IMR-90 (cell line): ENCODE data around the gene TAOK1. TPM values are rescaled to one million over a fixed set of nuclear protein-coding genes. Genes with fewer than 3 reads are reported as not detected.

ENCODE experiments used
- ATAC-seq: fragments of 200-7000 bp; cut with Tn5 transposase; 2 replicates; pipeline ENCODE4 v1.9.1; 2020; ENCODE audit warnings: low read depth, mild to moderate bottlenecking, moderate library complexity
- BruUV-seq: library from RNA; stranded (reverse); fragments of 400-500 nt; replicated peaks from 2 replicates; lab custom pipeline; 2021; lab: Mats Ljungman, UMichigan
- CTCF ChIA-PET: fragments of 300-600 bp; formaldehyde crosslinking; extraction: SDS; loops from one replicate; lab custom pipeline; 2021; ENCODE audit warnings: antibody characterized with exemption; lab: Yijun Ruan, JAX
- POLR2A ChIA-PET: fragments of 300-600 bp; sonication (Branson Sonifier 250); formaldehyde crosslinking; loops from one replicate; lab custom pipeline; 2022; ENCODE audit warnings: antibody characterized with exemption; ENCODE audit not compliant: unreplicated experiment; lab: Charles Lee
- DNase-seq: peaks from one replicate; pipeline ENCODE4 v3.0.0; 2013
- H2AFZ ChIP-seq: replicated peaks from 2 replicates; pipeline ENCODE3; 2013; ENCODE audit warnings: low read length, mild to moderate bottlenecking; ENCODE audit not compliant: poor library complexity
- H2AK5ac ChIP-seq: 2 replicates; pipeline ENCODE4 v1.6.1; 2013; ENCODE audit warnings: low read depth, low read length, inconsistent platforms
- H2AK9ac ChIP-seq: replicated peaks from 2 replicates; pipeline ENCODE3; 2013; ENCODE audit warnings: mild to moderate bottlenecking, low read depth, low read length, moderate library complexity; ENCODE audit not compliant: poor library complexity
- H2BK120ac ChIP-seq: 2 replicates; pipeline ENCODE4 v1.6.1; 2013; ENCODE audit warnings: low read depth, low read length, inconsistent platforms
- H2BK15ac ChIP-seq: 3 replicates; pipeline ENCODE4 v1.6.1; 2013; ENCODE audit warnings: low read depth, low read length, inconsistent platforms
- H2BK20ac ChIP-seq: 2 replicates; pipeline ENCODE4 v1.6.1; 2013; ENCODE audit warnings: low read depth, mild to moderate bottlenecking, inconsistent platforms, low read length, moderate library complexity
- H2BK5ac ChIP-seq: 2 replicates; pipeline ENCODE4 v1.6.1; 2013; ENCODE audit warnings: mild to moderate bottlenecking, low read depth, low read length, inconsistent platforms; ENCODE audit not compliant: poor library complexity, severe bottlenecking
- H3K14ac ChIP-seq: replicated peaks from 2 replicates; pipeline ENCODE4 v1.6.1; 2013; ENCODE audit warnings: low read depth, low read length, inconsistent platforms
- H3K18ac ChIP-seq: 2 replicates; pipeline ENCODE4 v1.6.1; 2013; ENCODE audit warnings: low read depth, low read length, control low read depth
- H3K23ac ChIP-seq: 2 replicates; pipeline ENCODE4 v1.6.1; 2013; ENCODE audit warnings: low read depth, low read length, inconsistent platforms
- H3K27ac ChIP-seq: 2 replicates; pipeline ENCODE4 v1.5.1; 2013; ENCODE audit warnings: mild to moderate bottlenecking, control low read depth, low read length; ENCODE audit not compliant: insufficient read depth
- H3K27me3 ChIP-seq: 2 replicates; pipeline ENCODE4 v1.6.1; 2013; ENCODE audit warnings: low read length; ENCODE audit not compliant: control insufficient read depth, insufficient read depth
- H3K36me3 ChIP-seq: 2 replicates; pipeline ENCODE4 v1.6.1; 2013; ENCODE audit warnings: low read length, mixed read lengths; ENCODE audit not compliant: control insufficient read depth, insufficient read depth
- H3K4ac ChIP-seq: 2 replicates; pipeline ENCODE4 v1.6.1; 2013; ENCODE audit warnings: low read depth, low read length, inconsistent platforms
- H3K4me1 ChIP-seq: 2 replicates; pipeline ENCODE4 v1.6.1; 2013; ENCODE audit warnings: low read length, mixed read lengths; ENCODE audit not compliant: control insufficient read depth, insufficient read depth
- H3K4me2 ChIP-seq: 2 replicates; pipeline ENCODE4 v1.6.1; 2013; ENCODE audit warnings: low read depth, mild to moderate bottlenecking, control low read depth, low read length, moderate library complexity
- H3K4me3 ChIP-seq: 2 replicates; pipeline ENCODE4 v1.5.1; 2013; ENCODE audit warnings: low read depth, mild to moderate bottlenecking, control low read depth, low read length, moderate library complexity; ENCODE audit not compliant: insufficient read depth
- H3K56ac ChIP-seq: 2 replicates; pipeline ENCODE4 v1.6.1; 2013; ENCODE audit warnings: low read length, inconsistent platforms; ENCODE audit not compliant: insufficient read depth; ENCODE audit errors: extremely low read depth
- H3K79me1 ChIP-seq, 2 experiments: 2 replicates each; pipeline ENCODE4 v1.6.1; 2013; ENCODE audit warnings: low read length in 2 of 2, inconsistent platforms in 1 of 2, low read depth in 1 of 2
- H3K9ac ChIP-seq: 2 replicates; pipeline ENCODE4 v1.6.1; 2013; ENCODE audit warnings: low read depth, low read length, control low read depth
- H3K9me1 ChIP-seq: 2 replicates; pipeline ENCODE4 v1.6.1; 2013; ENCODE audit warnings: low read length, inconsistent platforms; ENCODE audit not compliant: insufficient read depth
- H3K9me3 ChIP-seq: 2 replicates; pipeline ENCODE4 v1.6.1; 2013; ENCODE audit warnings: low read length; ENCODE audit not compliant: control insufficient read depth, insufficient read depth
- H4K20me1 ChIP-seq: 2 replicates; pipeline ENCODE4 v1.6.1; 2013; ENCODE audit warnings: low read length, inconsistent platforms; ENCODE audit not compliant: insufficient read depth
- H4K5ac ChIP-seq: 2 replicates; pipeline ENCODE4 v1.6.1; 2013; ENCODE audit warnings: mild to moderate bottlenecking, low read depth, low read length, control low read depth
- H4K8ac ChIP-seq, 2 experiments: 2 replicates each; pipeline ENCODE4 v1.6.1; 2013; ENCODE audit warnings: low read depth in 2 of 2, low read length in 2 of 2, control low read depth in 1 of 2, inconsistent platforms in 1 of 2
- H4K91ac ChIP-seq: 2 replicates; pipeline ENCODE4 v1.6.1; 2013; ENCODE audit warnings: low read depth, low read length, inconsistent platforms; ENCODE audit not compliant: insufficient read depth
- BHLHE40 ChIP-seq: fragments of 150-350 bp; IDR thresholded peaks from 2 replicates; pipeline ENCODE4 v1.6.1; 2016; ENCODE audit warnings: mild to moderate bottlenecking, low read depth, low read length
- WGBS, 2 experiments: methylation state at CpG; one replicate each; pipeline versions ENCODE4 v1.1.5 to v1.1.7; 2013; ENCODE audit warnings: missing lambda C conversion rate in 2 of 2; ENCODE audit not compliant: insufficient read length in 1 of 2; ENCODE audit errors: extremely low coverage in 2 of 2; 5-methylcytosine and 5-hydroxymethylcytosine counted together
- dilution Hi-C: fragments of 300-500 bp; cut with HindIII; formaldehyde crosslinking; loops from one replicate; pipeline ENCODE4 v1.14.3; 2018; ENCODE audit warnings: low sequenced_read_pairs; ENCODE audit not compliant: unreplicated experiment
- in situ Hi-C: fragments of 300-500 bp; cut with MboI; formaldehyde crosslinking; loops from 3 replicates; pipeline ENCODE4 v1.14.3; 2019; ENCODE audit warnings: low sequenced_read_pairs, inconsistent platforms, mixed read lengths
- intact Hi-C: fragments of 100-400 bp; cut with micrococcal nuclease; formaldehyde crosslinking; loops from 2 replicates; pipeline ENCODE4 v1.10.0; 2022
- polyA plus RNA-seq, 3 experiments: library from polyadenylated mRNA; depleted of rRNA; stranded (reverse); fragments of >200 nt; gene quantifications; 2 replicates each; pipeline ENCODE4 v1.2.3, GENCODE V29; 2012; ENCODE audit warnings: low replicate concordance in 1 of 3
- total RNA-seq: library from RNA; depleted of rRNA; stranded (reverse); fragments of >200 nt; gene quantifications from 2 replicates; pipeline ENCODE4 v1.2.3, GENCODE V29; 2012

Gene TAOK1
- total and polyA plus RNA-seq, 2 of the 4 experiments (the other 2 are of a cell fraction), result 9.8 to 91.8 TPM

DNA sequence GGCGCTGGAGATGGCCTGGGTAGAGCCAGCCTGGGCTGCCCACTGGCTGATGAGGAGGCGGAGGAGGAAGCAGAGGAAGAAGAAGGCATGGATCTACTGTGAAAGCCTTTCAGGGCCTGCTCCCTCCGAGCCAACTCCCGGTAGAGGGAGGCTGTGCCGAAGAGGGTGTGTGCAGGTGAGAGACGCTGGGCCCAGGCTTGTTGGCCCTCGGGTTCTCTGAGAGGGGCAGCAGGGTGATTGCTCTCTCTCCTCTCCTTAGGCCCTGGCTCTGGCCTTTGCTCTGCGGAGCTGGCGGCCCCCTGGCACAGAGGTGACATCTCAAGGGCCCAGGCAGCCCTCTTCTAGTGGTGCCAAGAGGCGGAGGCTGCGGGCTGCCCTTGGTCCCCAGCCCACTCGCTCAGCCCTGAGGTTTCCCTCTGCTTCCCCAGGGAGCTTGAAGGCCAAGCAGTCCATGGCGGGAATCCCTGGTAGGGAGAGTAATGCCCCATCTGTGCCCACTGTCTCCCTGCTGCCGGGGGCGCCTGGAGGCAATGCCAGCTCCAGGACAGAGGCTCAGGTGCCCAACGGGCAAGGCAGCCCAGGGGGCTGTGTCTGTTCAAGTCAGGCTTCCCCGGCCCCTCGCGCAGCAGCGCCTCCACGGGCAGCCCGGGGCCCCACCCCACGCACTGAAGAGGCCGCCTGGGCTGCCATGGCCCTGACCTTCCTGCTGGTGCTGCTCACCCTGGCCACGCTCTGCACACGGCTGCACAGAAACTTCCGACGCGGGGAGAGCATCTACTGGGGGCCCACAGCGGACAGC is 181.9 kb downstream of the TAOK1 start:
- dilution Hi-C loops, result no loop called here
- Histone ChIP-seq H4K20me1 (no peaks in the 10 kb centered on the region), H3K27me3 (no peaks in the 10 kb centered on the region), H3K4ac (peak overlapping the region; percentile 16; the same call in 1 of the 2 replicates), H3K4me3 (no peak overlapping the region), H4K91ac (no peak overlapping the region), H3K14ac (no peak overlapping the region), H2BK5ac (no peak overlapping the region), H2AFZ (peak overlapping the region; percentile 74), H4K5ac (no peak overlapping the region), H3K4me2 (no peak overlapping the region), H2BK15ac (no peak overlapping the region), H3K9me3 (no peaks in the 10 kb centered on the region), H3K9me1 (no peaks in the 10 kb centered on the region; the same call in 1 of the 2 replicates), H3K23ac (no peak overlapping the region), H3K79me1 (peaks cover 3 to 35% of the 10 kb centered on the region in 2 experiments), H3K36me3 (peaks cover 42% of the 10 kb centered on the region), H3K27ac (no peak overlapping the region), H3K9ac (no peak overlapping the region), H2AK9ac (peak overlapping the region; percentile 61), H2BK20ac (no peak overlapping the region), H4K8ac (peak overlapping the region; percentile 57 to 66; a peak in 2 of 4 replicates), H3K56ac (no peak overlapping the region), H2AK5ac (peak overlapping the region; percentile 33; the same call in 1 of the 2 replicates), H3K4me1 (peaks cover 11% of the 10 kb centered on the region), H3K18ac (no peak overlapping the region), H2BK120ac (no peak overlapping the region)
- DNase-seq (no peak), ATAC-seq (peak; percentile 0; the same call in 1 of the 2 replicates)
- intact Hi-C loops, result loop anchor here (1.0 kb wide), 1 partner anchor 202 kb away; no protein-coding TSS in a partner anchor
- CTCF ChIA-PET, result interaction anchor here (1.3 to 2.4 kb wide), 3 partner anchors 16 to 202 kb away, joined by 3 to 13 read pairs (median 7); no protein-coding TSS in a partner anchor
- BruUV-seq, result no TSS peak
- no peak for TF ChIP-seq BHLHE40
- in situ Hi-C loops, result no loop called here
- POLR2A ChIA-PET, result interaction anchor here (0.6 kb wide), 1 partner anchor 19 kb away, joined by 3 read pairs; no protein-coding TSS in a partner anchor
- WGBS, 2 experiments, result 84% methylated on average over 3 of the region's 30 CpGs; no CpG with 5 or more reads in 1 of the 2 experiments
